GM10248 (cell line): ENCODE measurements around the gene ARL4C.

Experiments
- CTCF ChIA-PET: fragments of 300-600 bp; sonication (Branson Sonifier 250); formaldehyde crosslinking; extraction: SDS; loops from one replicate; lab custom pipeline; 2021; ENCODE audit warnings: antibody characterized with exemption; lab: Yijun Ruan, JAX
- POLR2A ChIA-PET: fragments of 350-650 bp; sonication (Branson Sonifier 250); formaldehyde crosslinking; extraction: SDS; loops from one replicate; lab custom pipeline; 2020; ENCODE audit warnings: antibody characterized with exemption; lab: Yijun Ruan, JAX
- DNase-seq: peaks from one replicate; pipeline ENCODE4 v3.0.0; 2012; ENCODE audit errors: extremely low spot score
- CTCF ChIP-seq: IDR thresholded peaks from 2 replicates; pipeline ENCODE4 v1.5.1; 2012; ENCODE audit warnings: mild to moderate bottlenecking, low read depth; ENCODE audit errors: extremely low read depth, missing control alignments, control extremely low read depth

Gene ARL4C

GRCh38 chr2:234496835-234497593 lies at the start of gene ARL4C:
ARL4C (minus strand) TSS chr2:234497081; CDS start chr2:234496586, 495 bp downstream.
- TF ChIP-seq CTCF, result no peak
- DNase-seq, result peak; percentile 84
- ChIA-PET POLR2A (interaction anchor here (0.8 kb wide), 1 partner anchor 206 kb away, joined by 4 read pairs; no protein-coding TSS in a partner anchor), CTCF (interaction anchor here (0.7 to 3.4 kb wide), 6 partner anchors 13 to 211 kb away, joined by 3 to 25 read pairs (median 3); no protein-coding TSS in a partner anchor)

- ChIA-PET POLR2A (no interaction called here), CTCF (interaction anchor here (0.6 to 4.4 kb wide), 50 partner anchors 10 to 1221 kb away, joined by 3 to 38 read pairs (median 4); partner anchors contain the start of gene ARL4C)
- peak; percentile 78 for DNase-seq
- peak; percentile 82 for TF ChIP-seq CTCF
Measured at GRCh38 chr2:234544659-234545611, 48.1 kb upstream of the ARL4C start.

- no peak for TF ChIP-seq CTCF
- no peak for DNase-seq
- ChIA-PET POLR2A (no interaction called here), CTCF (no interaction called here)
Measured at GRCh38 chr2:234542742-234543141, 45.9 kb upstream of the ARL4C start.

GRCh38 chr2:234537929-234538328 lies 41.0 kb upstream of the ARL4C start:
- DNase-seq, result no peak
- no peak for TF ChIP-seq CTCF
- ChIA-PET CTCF (interaction anchor here (1.7 kb wide), 1 partner anchor 402 kb away, joined by 6 read pairs; no protein-coding TSS in a partner anchor), POLR2A (no interaction called here)

- POLR2A ChIA-PET, result no interaction called here
- CTCF ChIA-PET, result interaction anchor here (5.5 kb wide), 1 partner anchor 9 kb away, joined by 38 read pairs; no protein-coding TSS in a partner anchor
- no peak for DNase-seq
- TF ChIP-seq CTCF, result no peak
Measured at GRCh38 chr2:234536178-234536965, 39.5 kb upstream of the ARL4C start.
